Kidney epithelial cell (primary cell): ENCODE measurements around the gene ROR2. TPM values are rescaled to one million over a fixed set of nuclear protein-coding genes. Genes with fewer than 3 reads are reported as not detected.

ENCODE experiments used
- DNase-seq: peaks from one replicate; pipeline ENCODE4 v3.0.0-alpha.2; 2010; ENCODE audit warnings: low read depth
- H3K27me3 ChIP-seq: 2 replicates; pipeline ENCODE4 v1.6.0; 2011; ENCODE audit warnings: low read length; ENCODE audit not compliant: control insufficient read depth, insufficient read depth
- H3K36me3 ChIP-seq: 2 replicates; pipeline ENCODE4 v1.5.1; 2011; ENCODE audit warnings: low read length; ENCODE audit not compliant: control insufficient read depth, insufficient read depth
- H3K4me3 ChIP-seq: 2 replicates; pipeline ENCODE4 v1.5.1; 2011; ENCODE audit warnings: low read depth, mild to moderate bottlenecking, control low read depth, low read length
- total RNA-seq: library from RNA; depleted of rRNA; stranded (reverse); fragments of >200 nt; gene quantifications from 2 replicates; pipeline ENCODE4 v1.2.3, GENCODE V29; 2015
- TF ChIP-seq, protein P1 (sequence below): IDR thresholded peaks from 2 replicates; pipeline ENCODE4 v1.5.1; 2011; ENCODE audit warnings: mild to moderate bottlenecking, moderate library complexity, low read length, control low read depth, inconsistent platforms; ENCODE audit not compliant: insufficient read depth, poor library complexity, severe bottlenecking

ROR2 gene
- total RNA-seq, 1 donor from 2014 or later: 1.2 TPM

DNA sequence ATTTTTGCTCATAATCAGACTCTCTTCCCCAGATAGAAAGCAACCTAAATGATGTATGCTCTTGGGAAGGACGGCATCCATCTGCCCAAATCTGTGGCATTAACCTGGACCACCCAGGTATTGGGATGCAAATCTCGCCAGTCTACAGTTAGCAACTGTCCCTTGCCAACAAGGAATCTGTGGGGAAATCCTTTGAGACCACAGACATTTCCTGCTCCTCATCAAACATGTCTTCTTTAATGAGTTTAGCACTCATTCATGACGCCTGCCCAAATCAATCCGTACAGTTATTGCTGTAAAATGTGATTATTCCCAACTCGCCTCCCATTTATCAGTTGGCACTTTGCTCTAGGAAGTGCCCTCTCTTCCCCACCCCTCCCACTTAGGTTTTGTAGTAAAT lies 7.8 kb downstream of the ROR2 start:
- H3K36me3 ChIP-seq: no peaks in the 10 kb centered on the region
- H3K27me3 ChIP-seq: peaks cover 2% of the 10 kb centered on the region
- DNase-seq: no peak
- TF ChIP-seq, protein P1, sequence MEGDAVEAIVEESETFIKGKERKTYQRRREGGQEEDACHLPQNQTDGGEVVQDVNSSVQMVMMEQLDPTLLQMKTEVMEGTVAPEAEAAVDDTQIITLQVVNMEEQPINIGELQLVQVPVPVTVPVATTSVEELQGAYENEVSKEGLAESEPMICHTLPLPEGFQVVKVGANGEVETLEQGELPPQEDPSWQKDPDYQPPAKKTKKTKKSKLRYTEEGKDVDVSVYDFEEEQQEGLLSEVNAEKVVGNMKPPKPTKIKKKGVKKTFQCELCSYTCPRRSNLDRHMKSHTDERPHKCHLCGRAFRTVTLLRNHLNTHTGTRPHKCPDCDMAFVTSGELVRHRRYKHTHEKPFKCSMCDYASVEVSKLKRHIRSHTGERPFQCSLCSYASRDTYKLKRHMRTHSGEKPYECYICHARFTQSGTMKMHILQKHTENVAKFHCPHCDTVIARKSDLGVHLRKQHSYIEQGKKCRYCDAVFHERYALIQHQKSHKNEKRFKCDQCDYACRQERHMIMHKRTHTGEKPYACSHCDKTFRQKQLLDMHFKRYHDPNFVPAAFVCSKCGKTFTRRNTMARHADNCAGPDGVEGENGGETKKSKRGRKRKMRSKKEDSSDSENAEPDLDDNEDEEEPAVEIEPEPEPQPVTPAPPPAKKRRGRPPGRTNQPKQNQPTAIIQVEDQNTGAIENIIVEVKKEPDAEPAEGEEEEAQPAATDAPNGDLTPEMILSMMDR: no peak
- no peak overlapping the region for H3K4me3 ChIP-seq

DNA sequence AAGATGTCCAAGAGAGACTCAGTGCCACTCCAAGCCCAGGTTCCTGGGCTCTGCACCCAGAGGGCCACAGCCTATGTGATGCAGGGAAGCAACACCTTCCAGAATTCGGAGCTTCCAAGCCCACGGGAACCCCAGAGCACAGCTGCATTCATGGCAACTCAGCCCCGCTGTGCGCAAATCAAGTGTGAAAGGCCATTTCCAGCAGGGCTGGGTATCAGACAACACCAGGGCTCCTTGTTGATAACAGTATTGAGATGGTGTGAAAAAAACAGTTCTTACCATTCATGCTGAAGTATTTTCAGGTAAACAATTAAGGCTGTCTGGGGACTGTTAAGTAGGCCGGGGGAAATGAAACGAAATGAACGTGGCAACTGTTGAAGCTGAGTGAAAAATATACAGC lies 10.1 kb downstream of the ROR2 start:
- no peaks in the 10 kb centered on the region for H3K36me3 ChIP-seq
- TF ChIP-seq, protein P1: no peak
- no peak for DNase-seq

DNA sequence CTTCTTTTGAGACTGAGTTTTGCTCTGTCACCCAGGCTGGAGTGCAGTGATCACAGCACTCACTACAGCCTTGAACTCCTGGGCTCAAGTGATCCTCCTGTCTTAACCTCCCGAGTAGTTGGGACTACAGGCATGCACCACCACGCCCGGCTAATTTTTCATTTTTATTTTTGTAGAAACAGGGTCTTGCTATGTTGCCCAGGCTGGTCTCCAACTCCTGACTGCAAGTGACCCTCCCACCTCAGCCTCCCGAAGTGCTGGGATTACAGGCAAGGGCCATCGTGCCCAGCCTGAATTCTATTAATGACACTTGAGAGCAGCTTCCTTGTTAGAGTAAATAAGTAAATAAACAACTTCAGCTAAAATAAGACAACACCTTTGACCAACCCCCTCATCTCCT lies 12.3 kb downstream of the ROR2 start:
- TF ChIP-seq, protein P1: no peak
- no peak for DNase-seq
- no peak overlapping the region for H3K4me3 ChIP-seq

More for the DNA sequence above, 10.1 kb downstream of the ROR2 start:
- no peaks in the 10 kb centered on the region for H3K27me3 ChIP-seq
- H3K4me3 ChIP-seq: no peak overlapping the region

DNA sequence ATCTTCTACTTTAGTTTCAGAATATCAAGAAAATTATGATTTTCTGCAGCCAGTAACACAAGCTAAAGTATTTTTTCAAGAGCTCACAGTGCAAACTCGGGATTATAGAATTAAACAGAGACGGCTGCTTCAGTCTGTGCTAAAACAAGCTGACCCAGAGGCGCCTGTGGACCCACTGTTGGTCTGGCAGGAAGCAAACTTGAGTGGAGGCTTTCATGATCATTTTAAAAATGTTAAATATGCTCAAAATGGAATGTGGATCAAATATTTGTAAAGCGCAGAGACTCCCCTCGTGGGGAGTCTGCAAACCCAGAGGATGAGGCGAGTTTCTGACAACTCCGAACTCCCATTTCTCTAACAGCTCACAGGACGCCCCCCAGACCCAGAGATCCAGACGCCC lies 13.0 kb downstream of the ROR2 start:
- Histone ChIP-seq H3K4me3 (no peak overlapping the region), H3K36me3 (no peaks in the 10 kb centered on the region), H3K27me3 (no peaks in the 10 kb centered on the region)
- DNase-seq: no peak
- TF ChIP-seq, protein P1: no peak

More for the DNA sequence above, 12.3 kb downstream of the ROR2 start:
- Histone ChIP-seq H3K36me3 (no peaks in the 10 kb centered on the region), H3K27me3 (no peaks in the 10 kb centered on the region)

DNA sequence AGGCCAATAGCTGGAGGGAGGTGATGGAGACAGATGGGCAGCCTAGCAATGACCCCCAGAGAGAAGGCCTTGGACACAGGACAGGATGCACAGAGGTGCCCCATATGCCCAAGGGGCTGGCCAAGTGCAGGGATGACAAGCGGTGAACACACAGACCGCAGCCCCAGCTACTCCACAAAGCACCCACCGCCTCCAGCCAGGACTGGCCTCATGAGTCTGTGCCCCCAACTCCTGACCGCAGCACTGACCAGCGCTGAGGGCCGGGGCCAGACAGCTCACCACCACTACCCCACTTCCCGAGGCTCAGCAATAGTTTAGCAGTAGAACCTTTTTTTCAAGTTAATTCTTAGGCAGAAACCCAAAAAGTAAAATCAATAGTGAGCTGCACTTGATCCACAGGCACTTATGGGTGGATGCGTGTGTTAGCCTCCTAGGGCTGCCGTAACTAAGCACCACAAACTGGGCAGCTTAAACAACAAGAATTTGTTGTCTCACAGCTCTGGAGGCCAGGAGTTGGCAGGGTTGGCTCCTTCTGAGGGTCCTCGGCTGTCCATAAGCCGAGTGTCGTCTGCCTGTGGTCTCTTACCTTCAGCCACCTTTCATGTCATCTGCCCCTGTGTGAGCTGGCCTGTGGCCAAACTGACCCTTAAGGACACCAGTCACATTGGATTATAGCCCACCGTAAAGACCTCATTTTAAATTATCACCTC lies 14.1 kb downstream of the ROR2 start:
- TF ChIP-seq, protein P1: no peak
- no peak overlapping the region for H3K4me3 ChIP-seq
- no peak for DNase-seq
- H3K36me3 ChIP-seq: no peaks in the 10 kb centered on the region
- no peaks in the 10 kb centered on the region for H3K27me3 ChIP-seq
